PC-9 (cell line): ENCODE data around the gene SLC16A12. TPM values are rescaled to one million over a fixed set of nuclear protein-coding genes. Genes with fewer than 3 reads are reported as not detected.
A peak's percentile ranks its signal among the peaks of the same experiment; 100 is the strongest.
"Not testable (repeated sequence)": the region's sequence is repeated elsewhere in the genome, so short reads cannot be mapped to it uniquely, and the experiment has no call there.

ENCODE experiments used
- BruUV-seq: library from RNA; stranded (reverse); fragments of 400-500 nt; replicated peaks from 2 replicates; lab custom pipeline; 2021; lab: Mats Ljungman, UMichigan
- CTCF ChIA-PET: fragments of 300-600 bp; sonication (Branson Sonifier 250); formaldehyde crosslinking; loops from one replicate; lab custom pipeline; 2022; ENCODE audit warnings: antibody characterized with exemption; lab: Charles Lee
- POLR2A ChIA-PET: fragments of 300-600 bp; sonication (Branson Sonifier 250); formaldehyde crosslinking; loops from one replicate; lab custom pipeline; 2022; ENCODE audit warnings: antibody characterized with exemption; ENCODE audit not compliant: unreplicated experiment; lab: Charles Lee
- DNase-seq, 2 experiments: peaks; one replicate each; pipeline versions ENCODE4 v3.0.0 to v3.0.0-alpha.2; 2015 to 2022; ENCODE audit warnings: mixed read lengths in 1 of 2
- H2AFZ ChIP-seq: fragments of 200-600 bp; sonication (generic); 2 replicates; pipeline ENCODE4 v1.8.1; 2017; ENCODE audit warnings: antibody characterized with exemption
- H3F3A ChIP-seq: fragments of 200-600 bp; sonication (generic); 2 replicates; pipeline ENCODE4 v1.8.1; 2017; ENCODE audit warnings: antibody characterized with exemption, mild to moderate bottlenecking, low read depth; ENCODE audit not compliant: insufficient read depth
- H3K27ac ChIP-seq: fragments of 200-600 bp; sonication (generic); 2 replicates; pipeline ENCODE4 v1.6.1; 2016; ENCODE audit warnings: mixed run types
- H3K27me3 ChIP-seq: fragments of 200-600 bp; sonication (generic); 2 replicates; pipeline ENCODE4 v1.6.1; 2016; ENCODE audit warnings: low read depth, mixed run types; ENCODE audit not compliant: insufficient read depth
- H3K36me3 ChIP-seq: fragments of 200-600 bp; sonication (generic); 2 replicates; pipeline ENCODE4 v1.6.1; 2016; ENCODE audit warnings: low read depth, mixed run types
- H3K4me1 ChIP-seq: fragments of 200-600 bp; sonication (generic); replicated peaks from 2 replicates; pipeline ENCODE4 v1.6.1; 2016; ENCODE audit warnings: mixed run types; ENCODE audit not compliant: insufficient read depth
- H3K4me2 ChIP-seq: fragments of 200-600 bp; sonication (generic); 2 replicates; pipeline ENCODE4 v1.6.1; 2017; ENCODE audit warnings: mixed run types
- H3K4me3 ChIP-seq: fragments of 200-600 bp; sonication (generic); 2 replicates; pipeline ENCODE4 v1.6.1; 2016; ENCODE audit warnings: mixed run types
- H3K79me2 ChIP-seq: fragments of 200-600 bp; sonication (generic); 2 replicates; pipeline ENCODE4 v1.6.1; 2017; ENCODE audit warnings: low read depth, mixed run types
- H3K9me2 ChIP-seq: fragments of 200-600 bp; sonication (generic); 2 replicates; pipeline ENCODE4 v1.8.1; 2017; ENCODE audit warnings: mild to moderate bottlenecking; ENCODE audit not compliant: insufficient read depth
- H3K9me3 ChIP-seq: fragments of 200-600 bp; sonication (generic); 2 replicates; pipeline ENCODE4 v1.8.1; 2016; ENCODE audit warnings: low read depth; ENCODE audit not compliant: insufficient read depth
- H4K20me1 ChIP-seq: fragments of 200-600 bp; sonication (generic); 2 replicates; pipeline ENCODE4 v1.8.1; 2017; ENCODE audit not compliant: insufficient read depth
- EZH2 ChIP-seq: fragments of 200-600 bp; sonication (generic); IDR thresholded peaks from 2 replicates; pipeline ENCODE4 v1.8.0; 2017; ENCODE audit warnings: antibody characterized with exemption, low read depth
- intact Hi-C: fragments of 100-400 bp; cut with micrococcal nuclease; formaldehyde crosslinking; loops from one replicate; pipeline ENCODE4 v1.10.0; 2022; ENCODE audit not compliant: unreplicated experiment
- total RNA-seq: library from RNA; stranded (reverse); gene quantifications from 2 replicates; pipeline ENCODE4 v1.2.3, GENCODE V29; 2021
- TF ChIP-seq, protein P1 (sequence below): fragments of 200-600 bp; sonication (generic); conservative IDR thresholded peaks from 2 replicates; pipeline ENCODE4 v1.6.1; 2017; ENCODE audit warnings: mixed run types, antibody characterized with exemption, mild to moderate bottlenecking, moderate library complexity

Gene SLC16A12
- total RNA-seq, 1 experiment from 2014 or later: 0.74 TPM

DNA sequence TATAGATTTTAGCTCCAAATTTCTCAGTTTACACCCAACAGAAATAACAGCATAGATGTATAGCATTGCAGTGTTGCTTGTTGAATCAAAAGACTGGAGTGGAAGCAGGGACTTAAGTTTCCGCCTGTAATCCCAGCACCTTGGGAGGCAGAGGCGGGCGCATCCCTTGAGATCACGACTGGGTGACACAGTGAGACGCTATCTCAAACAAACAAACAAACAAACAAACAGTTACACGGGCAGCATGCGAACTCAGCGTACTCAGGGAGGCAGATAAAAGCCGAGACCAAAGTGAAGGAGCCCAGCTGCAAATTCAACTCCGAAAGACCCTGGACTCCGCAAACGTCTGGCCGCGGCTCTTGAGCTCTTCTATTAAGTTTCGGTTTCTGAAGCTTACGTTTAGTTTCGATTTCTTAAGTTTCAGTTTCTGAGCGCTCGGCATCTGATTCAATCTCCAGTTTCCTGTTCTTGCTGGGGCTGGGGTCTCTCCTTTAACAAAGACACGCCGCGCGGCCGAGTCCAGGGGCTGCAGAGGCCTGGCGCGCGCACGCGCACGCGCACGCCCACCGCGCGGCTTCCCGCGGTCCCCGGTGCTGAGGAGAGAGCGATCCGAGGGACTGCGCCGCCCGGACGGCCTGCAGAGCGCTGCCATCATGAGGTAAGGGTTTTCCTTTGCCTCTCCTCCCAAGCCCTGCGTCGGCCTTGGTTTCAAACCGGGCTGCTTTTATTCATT lies 121.1 kb downstream of the SLC16A12 start, which contains the start of gene IFIT5:
IFIT5 (plus strand) TSS at position 423 of the 733 bp plus-strand sequence; CDS start at position 654, 231 bp downstream.
- no peaks in the 10 kb centered on the region for H3K9me3 ChIP-seq
- H3K79me2 ChIP-seq: no peaks in the 10 kb centered on the region
- peak within 1 kb of the TSS; percentile 78 for H3K4me2 ChIP-seq
- H3F3A ChIP-seq: no peaks in the 10 kb centered on the region
- H3K36me3 ChIP-seq: no peaks in the 10 kb centered on the region
- ChIA-PET POLR2A (interaction anchor here (0.6 kb wide), 2 partner anchors 68 to 280 kb away, joined by 3 to 15 read pairs; no protein-coding TSS in a partner anchor), CTCF (interaction anchor here (0.7 to 0.8 kb wide), 3 partner anchors 21 to 478 kb away, joined by 3 read pairs; no protein-coding TSS in a partner anchor)
- DNase-seq: peak in 1 of 2 experiments; percentile 47
- H3K4me3 ChIP-seq: peak within 1 kb of the TSS; percentile 90
- BruUV-seq: TSS peak; percentile 60
- peaks cover 8% of the 10 kb centered on the region; the same call in 1 of the 2 replicates for H3K4me1 ChIP-seq
- H4K20me1 ChIP-seq: no peaks in the 10 kb centered on the region
- TF ChIP-seq, protein P1, sequence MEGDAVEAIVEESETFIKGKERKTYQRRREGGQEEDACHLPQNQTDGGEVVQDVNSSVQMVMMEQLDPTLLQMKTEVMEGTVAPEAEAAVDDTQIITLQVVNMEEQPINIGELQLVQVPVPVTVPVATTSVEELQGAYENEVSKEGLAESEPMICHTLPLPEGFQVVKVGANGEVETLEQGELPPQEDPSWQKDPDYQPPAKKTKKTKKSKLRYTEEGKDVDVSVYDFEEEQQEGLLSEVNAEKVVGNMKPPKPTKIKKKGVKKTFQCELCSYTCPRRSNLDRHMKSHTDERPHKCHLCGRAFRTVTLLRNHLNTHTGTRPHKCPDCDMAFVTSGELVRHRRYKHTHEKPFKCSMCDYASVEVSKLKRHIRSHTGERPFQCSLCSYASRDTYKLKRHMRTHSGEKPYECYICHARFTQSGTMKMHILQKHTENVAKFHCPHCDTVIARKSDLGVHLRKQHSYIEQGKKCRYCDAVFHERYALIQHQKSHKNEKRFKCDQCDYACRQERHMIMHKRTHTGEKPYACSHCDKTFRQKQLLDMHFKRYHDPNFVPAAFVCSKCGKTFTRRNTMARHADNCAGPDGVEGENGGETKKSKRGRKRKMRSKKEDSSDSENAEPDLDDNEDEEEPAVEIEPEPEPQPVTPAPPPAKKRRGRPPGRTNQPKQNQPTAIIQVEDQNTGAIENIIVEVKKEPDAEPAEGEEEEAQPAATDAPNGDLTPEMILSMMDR: no peak
- TF ChIP-seq EZH2: no peak
- intact Hi-C loops: loop anchor here (5.0 to 10.0 kb wide), 2 partner anchors 288 to 380 kb away; partner anchors contain the start of gene KIF20B
- H3K9me2 ChIP-seq: no peaks in the 10 kb centered on the region
- H3K27me3 ChIP-seq: no peaks in the 10 kb centered on the region
- H3K27ac ChIP-seq: peak within 1 kb of the TSS; percentile 83
- peak within 1 kb of the TSS; percentile 91 for H2AFZ ChIP-seq

DNA sequence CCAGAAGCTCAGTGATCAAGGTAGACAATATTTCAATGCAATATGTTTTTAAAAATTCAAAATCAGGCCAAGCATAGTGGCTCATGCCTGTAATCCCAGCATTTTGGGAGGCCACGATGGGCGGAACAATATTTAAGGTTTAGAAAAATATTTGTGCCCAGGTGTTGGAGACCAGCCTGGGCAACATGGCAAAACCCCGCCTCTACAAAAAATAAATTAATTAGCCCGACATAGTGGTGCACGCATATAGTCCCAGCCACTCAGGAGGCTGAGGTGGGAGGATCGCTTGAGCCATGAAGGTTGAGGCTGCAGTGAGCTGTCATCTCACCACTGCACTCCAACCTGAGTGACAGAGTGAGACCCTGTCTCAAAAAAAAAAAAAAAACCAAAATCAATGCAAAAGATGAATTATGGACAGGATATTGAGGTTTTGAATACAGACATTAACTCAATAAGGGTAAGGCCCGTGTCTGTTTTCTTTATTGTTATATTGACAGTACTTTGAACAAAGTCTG lies 121.9 kb downstream of the SLC16A12 start:
- ChIA-PET POLR2A (no interaction called here), CTCF (interaction anchor here (0.6 kb wide), 1 partner anchor 44 kb away, joined by 3 read pairs; no protein-coding TSS in a partner anchor)
- peak overlapping the region; percentile 83 for H3K27ac ChIP-seq
- no peaks in the 10 kb centered on the region for H3F3A ChIP-seq
- no peaks in the 10 kb centered on the region for H3K9me2 ChIP-seq
- H4K20me1 ChIP-seq: no peaks in the 10 kb centered on the region
- TF ChIP-seq, protein P1: no peak
- TF ChIP-seq EZH2: no peak
- no peaks in the 10 kb centered on the region for H3K9me3 ChIP-seq
- BruUV-seq: no TSS peak
- peak overlapping the region; percentile 91; the same call in 1 of the 2 replicates for H2AFZ ChIP-seq
- no peaks in the 10 kb centered on the region for H3K79me2 ChIP-seq
- no peak for DNase-seq
- intact Hi-C loops: loop anchor here (5.0 to 10.0 kb wide), 2 partner anchors 289 to 379 kb away; partner anchors contain the start of gene KIF20B
- peak overlapping the region; percentile 78 for H3K4me2 ChIP-seq
- peaks cover 8% of the 10 kb centered on the region; the same call in 1 of the 2 replicates for H3K4me1 ChIP-seq
- H3K4me3 ChIP-seq: peak overlapping the region; percentile 90; the same call in 1 of the 2 replicates
- no peaks in the 10 kb centered on the region for H3K36me3 ChIP-seq
- H3K27me3 ChIP-seq: no peaks in the 10 kb centered on the region

DNA sequence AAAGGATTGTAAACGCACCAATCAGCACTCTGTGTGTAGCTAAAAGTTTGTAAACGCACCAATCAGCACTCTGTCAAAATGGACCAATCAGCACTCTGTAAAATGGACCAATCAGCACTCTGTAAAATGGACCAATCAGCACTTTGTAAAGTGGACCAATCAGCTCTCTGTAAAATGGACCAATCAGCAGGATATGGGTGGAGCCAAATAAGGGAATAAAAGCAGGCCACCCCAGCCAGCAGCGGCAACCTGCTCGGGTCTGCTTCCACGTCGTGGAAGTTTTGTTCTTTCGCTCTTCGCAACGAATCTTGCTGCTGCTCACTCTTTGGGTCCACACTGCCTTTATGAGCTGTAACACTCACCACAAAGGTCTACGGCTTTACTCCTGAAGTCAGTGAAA lies 123.1 kb downstream of the SLC16A12 start:
- H3F3A ChIP-seq, H3K79me2 ChIP-seq, H3K9me3 ChIP-seq, H3K4me2 ChIP-seq, H3K9me2 ChIP-seq, H3K4me1 ChIP-seq, H3K36me3 ChIP-seq, CTCF ChIA-PET, H3K4me3 ChIP-seq, H2AFZ ChIP-seq, DNase-seq, H3K27ac ChIP-seq, H4K20me1 ChIP-seq, BruUV-seq, H3K27me3 ChIP-seq: not testable (repeated sequence)
- POLR2A ChIA-PET: interaction anchor here (0.7 kb wide), 1 partner anchor 762 kb away, joined by 5 read pairs; no protein-coding TSS in a partner anchor
- intact Hi-C loops: loop anchor here (5.0 to 10.0 kb wide), 2 partner anchors 290 to 377 kb away; partner anchors contain the start of gene KIF20B

DNA sequence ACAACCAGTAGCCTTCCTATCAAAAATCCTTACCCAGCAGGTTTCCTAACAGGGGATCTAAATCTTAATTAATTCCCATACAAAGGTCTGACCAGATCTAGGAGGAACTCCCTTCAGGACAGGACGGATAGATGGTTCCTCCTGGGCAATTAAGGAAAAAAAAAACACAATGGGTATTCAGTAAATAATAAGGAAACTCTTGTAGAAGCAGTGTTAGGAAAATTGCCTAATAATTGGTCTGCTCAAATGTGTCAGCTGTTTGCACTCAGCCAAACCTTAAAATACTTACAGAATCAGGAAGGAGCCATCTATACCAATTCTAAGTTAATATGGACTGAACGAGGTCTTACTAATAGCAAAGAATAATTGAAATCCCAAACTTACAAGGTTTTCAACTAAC lies 124.3 kb downstream of the SLC16A12 start:
- H3K4me1 ChIP-seq, H3K4me2 ChIP-seq, H3K36me3 ChIP-seq, CTCF ChIA-PET, H2AFZ ChIP-seq, H3K9me3 ChIP-seq, DNase-seq, POLR2A ChIA-PET, H3K9me2 ChIP-seq, H4K20me1 ChIP-seq, H3K4me3 ChIP-seq, BruUV-seq, H3K27ac ChIP-seq, H3K79me2 ChIP-seq, H3K27me3 ChIP-seq, H3F3A ChIP-seq: not testable (repeated sequence)
- intact Hi-C loops: loop anchor here (5.0 to 10.0 kb wide), 2 partner anchors 291 to 376 kb away; partner anchors contain the start of gene KIF20B

DNA sequence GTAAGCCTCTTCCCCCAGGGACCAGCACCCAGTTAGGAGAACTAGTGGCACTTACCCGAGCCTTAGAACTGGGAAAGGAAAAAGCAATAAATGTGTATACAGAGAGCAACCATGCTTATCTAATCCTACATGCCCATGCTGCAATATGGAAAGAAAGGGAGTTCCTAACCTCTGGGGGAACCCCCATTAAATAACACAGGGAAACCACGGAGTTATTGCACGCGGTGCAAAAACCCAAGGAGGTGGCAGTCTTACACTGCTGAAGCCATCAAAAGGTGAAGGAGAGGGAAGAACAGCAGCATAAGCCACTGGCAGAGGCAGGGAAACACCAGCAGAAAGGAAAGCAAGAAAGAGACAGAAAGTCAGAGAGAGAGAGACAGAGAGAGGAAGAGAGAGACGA lies 124.8 kb downstream of the SLC16A12 start:
- intact Hi-C loops: loop anchor here (5.0 to 10.0 kb wide), 2 partner anchors 292 to 376 kb away; partner anchors contain the start of gene KIF20B
- H3K4me3 ChIP-seq, H3K27ac ChIP-seq, CTCF ChIA-PET, H3K4me1 ChIP-seq, H4K20me1 ChIP-seq, H3K79me2 ChIP-seq, H3K9me3 ChIP-seq, POLR2A ChIA-PET, H3K9me2 ChIP-seq, H3K36me3 ChIP-seq, H3K4me2 ChIP-seq, BruUV-seq, H3F3A ChIP-seq, H3K27me3 ChIP-seq, DNase-seq, H2AFZ ChIP-seq: not testable (repeated sequence)
